Pancreas (tissue), 10 donors: ENCODE measurements around the gene UBASH3A. TPM values are rescaled to one million over a fixed set of nuclear protein-coding genes. Genes with fewer than 3 reads are reported as not detected.
A peak's percentile ranks its signal among the peaks of the same experiment; 100 is the strongest.

ENCODE experiments used
- ATAC-seq, 4 donors: fragments of 200-7000 bp; cut with Tn5 transposase; one replicate each; pipeline versions ENCODE4 v1.8.0 to v1.9.1; 2020; ENCODE audit warnings: mild to moderate bottlenecking in 4 of 4, moderate library complexity in 4 of 4
- DNase-seq, 6 donors: peaks; one replicate each; pipeline ENCODE4 v3.0.0-alpha.2; 2020
- FAIRE-seq: peaks from 2 replicates; lab custom pipeline; 2012; peaks lifted over from hg19 to GRCh38; lab: Jason Lieb, UNC
- H3K27ac ChIP-seq, 4 donors: fragments of 200-600 bp; sonication (generic); 1 replicate in 3 of 4; 2 replicates in 1 of 4; pipeline versions ENCODE4 v1.5.0 to v1.8.0; 2020
- H3K27me3 ChIP-seq, 4 donors: fragments of 200-600 bp; one replicate each; pipeline ENCODE4 v1.8.0; 2021
- H3K36me3 ChIP-seq, 3 donors: fragments of 200-600 bp; sonication (generic) in 1 of 3; one replicate each; pipeline versions ENCODE4 v1.5.0 to v1.8.0; 2020 to 2021
- H3K4me1 ChIP-seq, 3 donors: fragments of 200-600 bp; one replicate each; pipeline ENCODE4 v1.8.0; 2021
- H3K4me3 ChIP-seq, 4 donors: fragments of 200-600 bp; sonication (generic) in 2 of 4; one replicate each; pipeline versions ENCODE4 v1.5.0 to v1.8.0; 2020 to 2021
- H3K9me3 ChIP-seq, 4 donors: fragments of 200-600 bp; one replicate each; pipeline ENCODE4 v1.8.0; 2021
- CTCF ChIP-seq, 4 donors: fragments of 200-600 bp; sonication (generic) in 3 of 4; IDR thresholded peaks; one replicate each; pipeline versions ENCODE4 v1.5.0 to v1.8.0; 2021; ENCODE audit warnings: antibody characterized with exemption in 4 of 4
- WGBS, 2 donors: extraction: QIAGEN DNeasy Blood & Tissue Kit; methylation state at CpG; one replicate each; pipeline ENCODE4 v1.1.7; 2013; 5-methylcytosine and 5-hydroxymethylcytosine counted together
- intact Hi-C, 3 donors: fragments of 100-400 bp; cut with DNase I; formaldehyde crosslinking; loops; one replicate each; pipeline versions ENCODE4 v1.11.1 to v1.14.2; 2022
- polyA plus RNA-seq, 2 donors: library from polyadenylated mRNA; stranded (reverse); fragments of 200-250 nt; gene quantifications; one replicate each; pipeline ENCODE4 v1.2.3, GENCODE V29; 2013
- total RNA-seq, 6 donors: library from RNA; stranded (reverse); fragmentation: NEBNext Ultra II Directional in 4 of 6; extraction: Animal tissue kit (Norgen Biotek cat#: 25700) in 4 of 6; gene quantifications; one replicate each; pipeline versions ENCODE4 v1.2.1 to v1.2.4, GENCODE V29; 2021 to 2023
- donor health status: healthy with polysubstance abuse.
- donor health status: DM: no; HTN: no; CAD: no; lungs with moderate emphysema.
- donor health status: DM: no; HTN: no; CAD: no.
- donor health status: control.
- donor health status: control.
- donor health status: Bipolar disorder and iron deficiency.
- donor health status: DM: yes; HTN: yes; CAD: no.
- donor health status: DM: no; HTN: no; CAD: no.
- donor health status: DM: no; HTN: no; CAD: no.
- donor health status: DM: yes; HTN: yes; CAD: no.

The UBASH3A gene
- total and polyA plus RNA-seq, 8 donors: 0.15 to 0.40 (median 0.32) TPM; not detected in 1

GRCh38 chr21:42429021-42429420 lies 25.3 kb downstream of the UBASH3A start:
- FAIRE-seq: no peak
- H3K9me3 ChIP-seq: no peaks in the 10 kb centered on the region
- 100% methylated on average over 1 of the region's 1 CpG for WGBS, 2 donors
- H3K4me1 ChIP-seq: no peaks in the 10 kb centered on the region
- H3K36me3 ChIP-seq: no peaks in the 10 kb centered on the region
- H3K4me3 ChIP-seq: no peak overlapping the region
- ATAC-seq: no peak
- no peaks in the 10 kb centered on the region for H3K27me3 ChIP-seq
- no peak overlapping the region for H3K27ac ChIP-seq
- intact Hi-C loops: no loop called here
- no peak for DNase-seq
- TF ChIP-seq CTCF (IDR thresholded peaks at IDR 0.05): no peak

- ATAC-seq: no peak
- 46 to 53% methylated on average over 9 of the region's 9 CpGs for WGBS, 2 donors
- peak in 1 of 6 donors; percentile 12 for DNase-seq
- Histone ChIP-seq H3K36me3 (no peaks in the 10 kb centered on the region), H3K27ac (no peak overlapping the region), H3K4me3 (no peak overlapping the region), H3K9me3 (no peaks in the 10 kb centered on the region), H3K4me1 (no peaks in the 10 kb centered on the region), H3K27me3 (no peaks in the 10 kb centered on the region)
- FAIRE-seq: no peak
- intact Hi-C loops: no loop called here
- no peak for TF ChIP-seq CTCF (IDR thresholded peaks at IDR 0.05)
These were observed 26.2 kb downstream of the UBASH3A start for GRCh38 chr21:42429856-42430255.

GRCh38 chr21:42430521-42430920 lies 26.8 kb downstream of the UBASH3A start:
- no peak for FAIRE-seq
- Histone ChIP-seq H3K27me3 (no peaks in the 10 kb centered on the region), H3K36me3 (no peaks in the 10 kb centered on the region), H3K27ac (no peak overlapping the region), H3K4me3 (no peak overlapping the region), H3K9me3 (no peaks in the 10 kb centered on the region), H3K4me1 (no peaks in the 10 kb centered on the region)
- TF ChIP-seq CTCF (IDR thresholded peaks at IDR 0.05): no peak
- intact Hi-C loops: no loop called here
- no peak for ATAC-seq
- 85 to 97% methylated on average over 6 of the region's 6 CpGs for WGBS, 2 donors
- no peak for DNase-seq

- 33 to 35% methylated on average over 7 of the region's 7 CpGs for WGBS, 2 donors
- Histone ChIP-seq H3K9me3 (no peaks in the 10 kb centered on the region), H3K4me1 (no peaks in the 10 kb centered on the region), H3K27me3 (no peaks in the 10 kb centered on the region), H3K27ac (no peak overlapping the region), H3K4me3 (no peak overlapping the region), H3K36me3 (no peaks in the 10 kb centered on the region)
- ATAC-seq (peak in 3 of 4 donors; percentile 46 to 87 (median 69)), FAIRE-seq (no peak), DNase-seq (peak in 1 of 6 donors; percentile 32)
- no peak for TF ChIP-seq CTCF (IDR thresholded peaks at IDR 0.05)
- intact Hi-C loops: no loop called here
These were observed 27.5 kb downstream of the UBASH3A start for GRCh38 chr21:42431196-42431595.

- intact Hi-C loops: no loop called here
- no peaks in the 10 kb centered on the region for H3K27me3 ChIP-seq
- FAIRE-seq (no peak), ATAC-seq (no peak), DNase-seq (no peak)
- no peak overlapping the region for H3K4me3 ChIP-seq
- no peaks in the 10 kb centered on the region for H3K9me3 ChIP-seq
- no peak overlapping the region for H3K27ac ChIP-seq
- WGBS, 2 donors: 59 to 65% methylated on average over 1 of the region's 1 CpG
- TF ChIP-seq CTCF (IDR thresholded peaks at IDR 0.05): no peak
- no peaks in the 10 kb centered on the region for H3K36me3 ChIP-seq
- H3K4me1 ChIP-seq: no peaks in the 10 kb centered on the region
These were observed 29.0 kb downstream of the UBASH3A start for GRCh38 chr21:42432695-42433094.
